Measurements from ENCODE around the gene CST9. TPM values are rescaled to one million over a fixed set of nuclear protein-coding genes. Genes with fewer than 3 reads are reported as not detected.

CST9 gene, protein sequence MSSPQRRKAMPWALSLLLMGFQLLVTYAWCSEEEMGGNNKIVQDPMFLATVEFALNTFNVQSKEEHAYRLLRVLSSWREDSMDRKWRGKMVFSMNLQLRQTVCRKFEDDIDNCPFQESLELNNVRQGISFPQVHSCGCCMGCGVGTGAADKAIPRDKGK
- not detected in 2 replicates for total RNA-seq (2014; rRNA removed; shearing (Covaris generic))
- not detected in 2 replicates for polyA plus RNA-seq (2014; cell fraction: nucleus; rRNA removed)

DNA sequence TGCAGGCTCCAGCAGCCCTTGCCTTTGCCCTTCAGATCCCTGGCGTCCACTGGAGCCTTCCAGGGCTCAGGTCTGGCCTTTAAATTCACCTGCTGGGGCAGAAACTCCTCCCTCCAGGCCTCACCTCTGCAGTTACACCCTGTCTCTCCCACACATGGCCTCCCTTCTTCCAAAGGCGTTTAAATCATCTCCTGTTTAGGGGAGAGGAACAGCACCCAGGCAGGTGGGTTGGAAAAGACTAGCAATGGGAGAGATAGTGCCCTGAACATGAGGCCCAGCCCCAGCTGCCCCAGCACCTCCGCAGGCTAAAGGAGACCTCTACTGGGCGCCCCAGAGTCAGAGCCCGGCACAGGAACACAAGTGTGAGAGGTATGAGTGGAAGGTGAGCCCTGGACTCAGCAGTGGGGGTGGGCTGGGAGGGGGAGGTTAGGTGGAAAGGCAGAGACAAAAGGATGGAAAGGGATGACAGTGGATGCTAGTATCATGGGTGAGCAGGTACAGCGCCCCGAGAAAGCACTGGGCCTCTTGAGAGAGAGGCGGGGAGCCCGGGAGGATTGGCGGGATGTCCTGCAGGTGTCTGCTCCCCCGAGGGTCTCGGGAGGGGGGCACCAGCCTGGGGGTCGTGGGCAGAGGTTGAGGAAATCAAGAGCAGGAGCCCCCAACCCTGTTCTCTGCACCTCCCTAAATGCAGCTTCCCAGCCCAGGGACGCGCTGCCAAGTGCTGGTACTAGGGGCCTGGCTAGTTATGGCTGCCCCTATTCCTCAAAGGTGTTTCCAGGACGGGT lies at the start of gene CST9:
CST9 (minus strand) TSS at position 51 of the 785 bp plus-strand sequence. CDS start 53 bp downstream, outside the sequence.
- DNase-seq (ENCODE audit: extremely low read depth, low read depth): no peak

DNA sequence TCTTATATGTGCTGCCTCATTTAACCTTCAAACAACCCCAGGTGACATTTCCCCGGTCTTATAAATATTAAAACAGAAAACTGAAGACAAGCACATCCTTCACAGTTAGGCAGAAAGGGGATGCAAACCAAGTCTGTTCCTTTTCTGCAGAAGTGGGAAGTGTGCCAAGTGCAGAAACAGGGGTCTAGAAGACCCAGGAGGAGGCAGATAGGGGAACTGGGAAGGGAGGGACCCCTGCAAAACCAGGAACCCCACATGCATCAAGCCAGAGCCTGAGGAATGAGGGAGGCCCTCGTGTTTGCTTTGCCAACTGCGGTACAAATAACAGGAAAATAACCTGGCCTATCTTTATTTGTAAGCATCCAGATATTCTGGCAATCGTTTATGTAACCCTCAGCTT lies 49.0 kb upstream of the CST9 start:
- no peak for DNase-seq (ENCODE audit: extremely low read depth, low read depth)

DNA sequence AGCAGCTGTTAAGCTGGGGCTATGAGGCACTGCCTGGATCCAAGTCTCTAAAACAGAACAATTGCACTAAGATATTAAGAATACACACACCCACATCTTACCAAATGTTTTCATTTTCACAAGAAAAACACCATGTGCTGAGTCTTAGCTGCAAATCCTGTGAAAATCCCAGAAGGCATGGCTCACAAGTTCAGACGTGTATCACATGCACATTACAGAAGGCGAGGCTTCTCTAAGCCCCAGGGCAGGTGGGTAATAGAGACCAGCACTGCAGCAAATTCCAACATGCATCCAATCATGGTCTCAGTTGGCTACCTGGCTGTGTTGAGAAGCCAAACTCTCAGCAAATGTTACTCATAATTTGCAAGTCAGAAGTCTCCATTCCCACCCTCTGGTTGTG lies 48.3 kb upstream of the CST9 start:
- no peak for DNase-seq (ENCODE audit: extremely low read depth, low read depth)

DNA sequence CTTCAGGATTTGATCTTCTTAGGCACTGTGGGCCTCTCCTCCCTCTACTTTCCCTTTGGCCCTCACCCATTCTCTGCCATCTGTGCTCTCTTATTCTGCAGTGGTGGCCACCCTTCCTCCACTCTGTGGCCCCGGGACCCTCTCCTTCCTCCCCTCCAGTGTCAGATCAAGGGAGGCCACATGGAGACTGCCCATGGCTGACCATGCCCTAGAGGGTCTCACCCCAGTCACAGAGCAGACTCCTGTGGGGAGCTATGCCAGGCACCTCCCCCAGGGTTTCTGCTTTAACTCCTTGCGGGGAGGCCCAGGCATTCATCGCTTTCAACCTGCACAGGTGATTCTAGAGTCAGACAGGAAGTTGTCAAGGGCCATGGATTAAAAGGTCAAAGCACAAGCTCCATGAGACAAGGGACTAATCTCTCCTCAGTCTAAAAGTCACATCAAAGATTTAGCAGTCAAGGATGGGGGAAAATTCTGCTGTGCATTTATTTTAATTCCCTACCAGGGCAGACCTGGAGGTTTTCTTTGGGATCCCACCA lies 47.8 kb upstream of the CST9 start:
- no peak for DNase-seq (ENCODE audit: extremely low read depth, low read depth)

DNA sequence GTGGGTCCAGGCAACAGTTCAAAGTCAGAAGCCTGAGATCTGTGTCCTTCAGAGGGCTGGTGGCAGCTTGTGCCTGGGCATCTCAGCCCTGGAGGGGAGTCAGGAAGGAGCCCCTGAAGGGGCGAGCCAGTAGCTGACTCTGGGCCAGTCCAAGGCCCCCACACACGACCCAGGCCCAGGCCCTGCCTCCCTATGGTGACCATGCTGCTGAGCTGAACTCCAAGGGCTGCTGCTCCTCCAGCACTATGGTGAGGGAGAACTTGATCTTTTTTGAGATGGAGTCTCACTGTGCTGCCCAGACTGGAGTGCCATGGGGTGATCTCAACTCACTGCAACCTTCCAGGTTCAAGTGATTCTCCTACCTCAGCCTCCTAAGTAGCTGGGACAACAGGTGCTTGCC lies 47.2 kb upstream of the CST9 start:
- DNase-seq (ENCODE audit: extremely low read depth, low read depth): no peak

DNA sequence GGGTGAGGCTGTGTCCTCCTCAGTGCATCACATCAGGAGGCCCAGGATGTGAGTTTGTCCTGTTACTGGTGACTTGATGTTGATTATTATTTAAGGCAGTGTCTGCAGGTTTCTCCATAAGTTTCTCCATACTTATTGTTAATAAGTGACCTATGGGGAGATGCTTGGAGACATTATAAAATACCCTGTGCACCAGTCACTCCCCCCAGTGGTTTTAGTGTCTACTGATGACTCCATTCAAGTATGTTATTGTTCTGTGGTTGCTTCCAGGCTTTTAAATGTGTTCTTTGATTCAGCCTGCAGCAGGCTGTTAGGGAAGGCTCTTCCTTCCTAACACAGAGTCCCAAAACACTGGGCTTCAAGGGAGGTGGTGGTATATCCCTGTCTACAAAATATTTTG lies 46.7 kb upstream of the CST9 start:
- no peak for DNase-seq (ENCODE audit: extremely low read depth, low read depth)

DNA sequence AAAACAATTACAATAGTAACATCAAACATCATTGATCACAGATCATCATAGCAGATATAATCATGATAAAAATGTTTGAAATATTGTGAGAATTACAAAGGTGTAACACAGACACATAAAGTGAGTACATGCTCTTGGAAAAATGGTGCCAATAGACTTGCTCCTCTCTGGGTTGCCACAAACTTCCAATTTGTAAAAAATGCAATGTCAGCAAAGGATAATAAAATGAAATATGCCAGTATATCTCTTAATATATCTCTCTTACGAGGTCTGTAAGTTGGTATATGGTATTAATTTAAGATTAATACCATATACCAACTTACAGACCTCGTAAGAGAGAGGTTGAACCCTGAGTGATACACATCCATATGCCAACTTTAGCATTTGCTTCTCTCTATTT lies 45.4 kb upstream of the CST9 start:
- no peak for DNase-seq (ENCODE audit: extremely low read depth, low read depth)

DNA sequence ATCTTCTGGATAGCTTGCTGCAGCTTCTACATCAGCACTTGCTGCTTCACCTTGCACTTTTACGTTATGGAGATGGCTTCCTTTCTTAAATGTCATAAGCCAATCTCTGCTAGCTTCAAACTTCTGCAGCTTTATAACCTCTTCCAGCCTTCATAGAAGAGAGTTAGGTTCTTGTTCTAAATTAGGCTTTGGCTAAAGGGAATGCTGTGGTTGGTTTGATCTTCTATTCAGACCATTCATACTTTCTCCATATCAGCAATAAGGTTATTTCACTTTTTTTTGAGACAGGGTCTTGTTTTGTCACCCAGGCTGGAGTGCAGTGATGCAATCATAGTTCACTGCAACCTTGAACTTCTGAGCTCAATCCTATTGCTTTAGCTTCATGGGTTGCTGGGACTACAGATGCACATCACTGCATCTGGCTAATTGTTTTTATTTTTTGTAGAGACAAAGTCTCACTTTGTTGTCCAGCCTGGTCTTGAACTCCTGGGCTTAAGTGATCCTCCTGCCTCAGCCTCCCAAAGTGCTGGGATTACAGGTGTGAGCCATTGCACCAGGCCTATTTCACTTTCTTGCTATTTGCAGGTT lies 44.2 kb upstream of the CST9 start:
- DNase-seq (ENCODE audit: extremely low read depth, low read depth): no peak

DNA sequence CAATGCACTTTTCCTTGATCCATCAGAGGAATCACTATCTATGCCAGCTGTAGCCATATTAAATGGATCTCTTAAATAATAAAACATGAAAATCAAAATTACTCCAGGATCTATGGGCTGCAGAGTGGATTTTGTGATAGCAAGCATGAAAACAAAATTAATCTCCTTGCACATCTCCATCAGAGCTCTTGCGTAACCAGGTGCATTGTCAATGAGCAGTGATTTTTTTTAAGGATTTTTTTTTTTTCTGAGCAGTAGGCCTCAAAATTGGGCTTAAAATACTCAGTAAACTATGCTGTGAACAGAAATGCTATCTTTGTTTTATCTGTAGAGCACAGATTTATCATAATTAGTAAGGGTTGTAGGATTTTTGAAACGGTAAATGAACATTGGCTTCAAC lies 43.5 kb upstream of the CST9 start:
- DNase-seq (ENCODE audit: extremely low read depth, low read depth): no peak

DNA sequence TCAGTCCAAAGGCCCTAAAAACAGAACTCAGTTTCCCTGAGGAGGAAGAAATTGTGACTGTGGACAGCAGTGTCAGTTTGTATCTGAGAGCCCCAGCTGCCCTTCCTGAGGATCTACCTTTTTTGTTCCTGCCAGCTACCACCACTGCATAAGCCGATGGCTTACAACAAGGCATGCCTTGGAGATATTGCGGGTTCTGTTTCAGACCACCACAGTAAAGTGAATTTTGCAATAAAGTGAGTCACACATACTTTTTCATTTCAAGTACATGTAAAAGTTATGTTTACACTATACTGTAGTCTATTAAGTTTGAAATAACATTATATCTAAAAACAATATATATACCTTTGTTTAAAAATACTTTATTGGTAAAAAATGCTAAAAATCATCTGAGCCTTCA lies 41.6 kb upstream of the CST9 start:
- DNase-seq (ENCODE audit: extremely low read depth, low read depth): no peak

DNA sequence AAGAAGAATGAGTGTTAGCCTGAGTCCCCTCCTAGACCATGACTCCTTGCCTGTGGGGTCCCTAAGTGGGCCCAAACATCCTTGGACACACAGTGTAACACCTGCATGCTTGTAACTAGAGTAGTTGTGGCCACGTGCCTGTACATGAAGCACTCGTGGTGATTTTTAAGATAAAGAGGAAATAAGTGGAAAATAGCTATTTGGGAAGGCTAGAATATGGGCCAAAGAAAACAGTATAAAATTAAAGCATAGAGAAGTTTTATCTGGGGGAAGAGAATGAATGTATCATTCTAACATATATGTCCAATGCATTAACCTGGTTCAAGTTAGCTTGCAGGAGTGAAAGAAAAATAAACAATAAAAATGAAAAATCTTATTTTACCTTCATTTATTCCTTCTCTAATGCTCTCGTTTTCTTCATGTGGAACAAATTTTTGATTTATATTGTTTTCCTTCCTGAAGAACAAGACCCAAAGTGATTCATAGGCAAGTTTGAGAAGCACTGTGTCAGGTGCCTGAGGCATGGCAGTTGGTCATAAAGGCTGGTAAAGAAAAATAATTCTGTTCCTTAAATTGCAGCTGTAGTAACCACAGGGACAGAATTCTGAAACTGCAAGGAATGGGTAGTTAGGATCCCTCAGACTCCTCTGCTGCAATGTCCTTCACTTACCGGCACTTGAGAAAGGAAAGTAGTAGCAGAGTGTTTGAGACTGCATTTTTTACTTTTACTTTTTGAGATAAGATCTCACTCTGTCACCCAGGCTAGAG lies 40.6 kb upstream of the CST9 start:
- DNase-seq (ENCODE audit: extremely low read depth, low read depth): no peak

DNA sequence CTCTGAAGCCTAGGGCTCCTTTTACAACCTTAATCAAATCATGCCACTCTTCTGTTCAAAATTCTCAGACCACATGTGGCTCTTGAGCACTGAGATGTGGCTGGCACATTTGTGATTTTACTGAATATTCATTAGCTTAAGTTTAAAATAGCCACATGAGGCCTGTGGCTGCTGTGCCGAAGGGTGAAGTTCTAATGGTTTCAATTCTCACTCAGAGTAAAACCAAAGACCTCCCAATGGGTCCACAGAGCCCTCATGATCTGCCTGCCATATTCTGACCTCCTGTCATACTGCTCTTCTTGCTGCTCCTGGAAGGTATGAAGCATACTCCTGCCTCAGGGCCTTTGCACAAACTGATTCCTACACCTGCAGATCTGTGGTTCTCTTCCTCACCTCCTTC lies 39.9 kb upstream of the CST9 start:
- no peak for DNase-seq (ENCODE audit: extremely low read depth, low read depth)

DNA sequence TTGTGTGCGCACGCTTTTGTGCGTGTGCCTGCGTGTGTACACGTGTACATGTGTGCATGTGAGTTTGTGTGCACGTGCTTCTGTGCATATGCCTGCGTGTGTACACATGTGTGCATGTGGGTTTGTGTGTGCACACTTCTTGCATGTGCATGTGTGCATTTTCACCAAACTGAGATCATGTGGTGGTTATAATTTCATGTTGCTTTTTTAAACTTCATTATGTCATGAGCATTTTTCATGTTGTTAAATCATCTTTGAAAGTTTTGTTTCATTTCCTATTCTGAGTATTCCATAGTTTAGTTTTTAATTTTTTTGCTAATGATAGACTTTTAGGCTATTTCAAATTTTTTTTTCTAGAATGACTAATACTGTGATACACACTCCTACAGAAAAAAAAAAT lies 38.4 kb upstream of the CST9 start:
- DNase-seq (ENCODE audit: extremely low read depth, low read depth): no peak

DNA sequence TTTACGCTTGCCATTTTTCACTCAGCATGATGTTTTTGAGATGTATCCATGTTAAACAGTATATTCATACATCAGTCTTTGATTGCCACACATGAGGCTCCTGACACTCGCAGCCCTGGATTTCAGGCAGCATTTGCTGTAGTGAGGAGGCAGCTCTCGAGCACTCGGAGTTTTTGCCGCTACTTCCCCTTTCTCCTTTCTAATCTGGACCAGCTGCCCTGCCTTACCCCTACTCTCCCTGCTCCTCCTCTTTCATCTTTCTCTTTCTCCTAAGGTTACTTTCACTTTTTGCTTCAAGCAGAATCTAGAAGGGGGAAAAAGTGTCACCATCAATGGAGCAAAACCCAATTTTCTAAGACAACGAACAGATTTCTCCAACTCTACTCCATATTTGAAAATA lies 37.9 kb upstream of the CST9 start:
- DNase-seq (ENCODE audit: extremely low read depth, low read depth): no peak

DNA sequence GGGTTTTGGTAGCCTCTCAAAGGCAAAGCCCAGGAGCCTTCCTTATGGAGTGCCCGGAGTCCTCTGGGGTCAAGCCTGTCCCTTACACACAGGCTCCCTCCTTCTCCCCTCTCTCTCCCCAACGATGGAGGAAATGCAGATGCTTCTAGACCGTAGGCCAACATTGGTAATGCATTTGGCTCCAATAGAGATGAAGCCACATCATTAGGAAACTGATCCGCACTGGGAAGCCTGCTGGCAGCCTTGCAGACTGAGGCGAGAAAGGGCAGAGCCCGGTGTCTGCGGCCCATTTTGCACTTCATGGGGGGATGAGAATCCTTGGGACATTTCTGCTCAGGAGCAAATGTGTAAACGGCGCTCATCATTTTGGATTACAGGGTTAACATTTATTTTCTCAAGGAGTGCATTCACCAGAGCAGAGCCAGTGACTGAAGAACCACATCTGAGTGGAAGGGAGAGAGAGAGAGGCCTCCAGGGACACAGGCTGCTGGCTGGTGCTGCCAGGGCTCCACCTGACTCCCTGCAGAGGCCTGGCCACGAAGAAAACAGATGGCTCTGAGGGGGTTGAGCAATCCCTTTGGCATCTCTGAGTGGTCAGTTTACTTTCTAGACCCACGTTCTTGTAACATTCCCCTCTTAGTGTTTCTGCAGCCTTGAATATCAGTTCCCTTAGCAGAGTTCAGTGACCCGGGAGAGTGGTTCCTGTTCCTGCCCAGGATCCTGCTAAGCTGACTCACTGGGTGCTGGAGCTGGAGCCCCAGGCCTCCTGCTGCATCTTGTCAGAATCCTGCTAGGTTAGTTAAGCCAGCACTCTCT lies 36.4 kb upstream of the CST9 start:
- no peak for DNase-seq (ENCODE audit: extremely low read depth, low read depth)

DNA sequence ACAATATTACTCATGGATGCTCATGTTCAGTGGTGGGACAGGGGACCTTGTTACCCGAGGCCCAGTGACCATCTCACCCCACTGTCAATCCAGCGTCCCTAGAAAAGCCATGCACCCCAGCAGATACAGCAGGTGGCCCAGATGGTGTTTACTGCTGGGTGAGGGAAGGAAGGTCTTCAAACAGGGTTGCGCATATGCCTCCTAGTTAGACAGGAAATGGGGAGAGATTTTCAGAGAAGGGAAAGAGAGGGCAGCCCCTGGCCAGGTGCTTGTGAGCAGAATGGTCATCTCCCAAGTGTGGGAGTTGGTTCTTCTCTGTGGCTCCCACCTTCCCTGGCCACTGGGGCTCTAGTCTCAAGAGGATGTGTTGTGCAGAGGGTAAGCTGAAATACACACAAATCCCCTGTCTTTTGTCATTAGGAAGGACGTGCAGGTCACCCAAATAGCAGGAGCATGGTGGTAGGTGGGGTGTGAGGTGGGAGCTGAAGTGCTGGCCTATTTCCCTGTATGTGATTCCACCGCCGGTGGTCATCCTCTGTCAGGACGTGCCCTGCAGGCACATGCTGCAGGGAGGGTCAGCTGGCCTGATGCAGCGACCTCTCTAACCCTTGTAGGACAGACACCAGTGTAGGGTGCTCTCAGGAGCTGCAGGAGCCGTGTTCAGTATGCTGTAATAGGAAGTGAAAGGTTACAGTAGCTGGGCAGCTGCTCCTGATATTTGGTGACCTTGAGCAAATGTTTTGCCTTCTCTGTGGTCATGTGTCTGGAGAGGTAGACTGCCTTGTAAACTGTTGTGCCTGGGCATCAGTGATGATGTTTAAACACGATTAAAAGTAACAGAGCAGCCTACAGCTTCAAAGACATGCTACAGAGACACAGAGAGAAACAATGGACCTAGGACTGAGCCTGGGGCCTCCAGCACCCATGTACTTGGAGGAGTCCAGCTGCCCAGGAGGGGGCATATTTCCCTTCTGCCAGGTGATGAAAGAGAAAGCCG lies 35.3 kb upstream of the CST9 start:
- DNase-seq (ENCODE audit: extremely low read depth, low read depth): no peak

DNA sequence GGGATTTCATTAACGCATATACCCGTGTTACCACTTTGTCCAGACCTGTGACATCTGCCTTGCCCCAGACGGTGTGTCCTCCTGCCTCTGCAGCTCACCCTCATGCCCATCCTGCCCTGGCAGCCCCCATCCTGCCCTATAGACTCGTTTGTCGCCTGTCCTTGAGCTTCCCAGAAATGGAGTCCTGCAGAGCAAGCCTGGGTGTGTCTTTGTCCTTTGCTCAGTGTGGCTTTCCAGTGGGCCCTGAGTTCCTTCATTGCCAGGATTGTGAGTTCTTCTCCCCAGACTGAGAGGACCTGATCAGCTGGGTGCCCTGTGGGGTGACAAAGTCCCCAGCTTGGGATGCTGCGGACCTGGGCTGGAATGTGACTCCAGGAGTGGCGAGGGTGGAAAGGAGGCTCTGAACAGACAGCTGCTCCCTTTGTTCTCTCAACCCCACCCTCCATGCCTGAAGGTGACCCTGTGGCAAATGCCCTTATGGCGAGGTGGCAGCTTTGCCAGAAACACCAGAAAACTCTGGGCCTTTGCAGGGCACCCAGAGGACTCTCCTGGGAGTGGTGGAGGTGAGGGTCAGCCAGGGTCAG lies 34.4 kb upstream of the CST9 start:
- DNase-seq (ENCODE audit: extremely low read depth, low read depth): no peak

DNA sequence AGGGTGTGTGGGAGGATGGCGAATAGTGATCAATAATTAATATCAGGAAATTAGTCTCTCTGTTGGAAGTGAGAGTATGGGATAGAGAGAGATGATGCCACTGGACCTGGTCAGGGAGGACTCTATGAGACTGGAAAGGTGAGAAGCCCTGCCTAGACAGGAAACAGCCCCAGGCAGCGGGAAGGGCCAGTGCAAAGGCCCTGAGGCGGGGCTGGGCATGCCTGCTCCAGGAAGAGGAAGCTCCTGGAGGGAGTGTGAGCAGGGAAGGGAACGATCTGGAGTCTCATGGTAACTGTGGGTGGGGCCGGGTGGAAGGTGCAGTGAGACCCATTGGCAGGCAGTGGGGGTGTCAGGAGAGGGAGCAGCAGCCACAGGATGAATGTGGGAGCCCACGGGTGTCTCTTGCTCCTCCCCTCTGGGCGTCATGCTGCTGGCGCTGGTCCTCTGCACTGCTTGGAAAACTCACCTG lies 33.8 kb upstream of the CST9 start:
- DNase-seq (ENCODE audit: extremely low read depth, low read depth): no peak

DNA sequence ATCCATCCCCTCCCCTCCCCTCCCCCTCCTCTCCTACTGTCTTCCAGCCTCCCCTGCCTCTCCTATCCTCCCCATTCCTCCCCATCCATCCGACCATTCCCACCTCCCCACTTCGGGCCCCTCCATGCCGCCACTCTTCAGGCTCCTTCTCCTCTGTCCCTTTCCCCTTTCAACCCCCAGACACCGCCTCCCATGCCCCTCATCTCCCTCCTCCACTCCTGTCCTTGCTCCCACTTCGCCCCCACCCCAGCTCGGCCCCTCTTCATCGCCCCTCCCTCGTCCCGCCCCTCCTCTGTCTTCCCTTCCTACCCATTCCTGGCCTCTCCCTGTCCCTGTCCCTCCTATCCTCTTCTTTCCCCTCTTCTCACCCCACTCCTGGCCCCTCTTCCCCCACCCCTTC lies 32.6 kb upstream of the CST9 start:
- DNase-seq (ENCODE audit: extremely low read depth, low read depth): no peak
